HG03432 (cell line): ENCODE data around the gene CR1L.
"Not testable (repeated sequence)": the region's sequence is repeated elsewhere in the genome, so short reads cannot be mapped to it uniquely, and the experiment has no call there.

ENCODE experiments used
- ATAC-seq: cut with Tn5 transposase; IDR thresholded peaks from one replicate; pipeline ENCODE4 v1.9.1; 2021; ENCODE audit warnings: mild to moderate bottlenecking, moderate library complexity; ENCODE audit not compliant: unreplicated experiment

Gene CR1L

GRCh38 chr1:207680590-207681388, 35.9 kb downstream of the CR1L start:
- not testable (repeated sequence) for ATAC-seq

GRCh38 chr1:207682872-207683434, 38.0 kb downstream of the CR1L start:
- ATAC-seq = not testable (repeated sequence)

GRCh38 chr1:207690551-207690950, 45.6 kb downstream of the CR1L start:
- not testable (repeated sequence) for ATAC-seq

GRCh38 chr1:207691010-207691409, 46.1 kb downstream of the CR1L start:
- ATAC-seq = no peak

GRCh38 chr1:207691841-207692240, 46.9 kb downstream of the CR1L start:
- ATAC-seq = no peak

- not testable (repeated sequence) for ATAC-seq
These were observed 47.4 kb downstream of the CR1L start for GRCh38 chr1:207692291-207692690.

- ATAC-seq = no peak
These were observed 51.0 kb downstream of the CR1L start for GRCh38 chr1:207695891-207696290.

GRCh38 chr1:207698822-207699483, 54.0 kb downstream of the CR1L start:
- no peak for ATAC-seq

GRCh38 chr1:207702317-207702716, 57.4 kb downstream of the CR1L start:
- ATAC-seq = no peak

- ATAC-seq = no peak
These were observed 58.8 kb downstream of the CR1L start for GRCh38 chr1:207703712-207704111.

- not testable (repeated sequence) for ATAC-seq
These were observed 63.1 kb downstream of the CR1L start for GRCh38 chr1:207708004-207708403.

GRCh38 chr1:207711285-207711684, 66.4 kb downstream of the CR1L start:
- ATAC-seq = no peak

- not testable (repeated sequence) for ATAC-seq
These were observed 67.8 kb downstream of the CR1L start for GRCh38 chr1:207712701-207713100.

GRCh38 chr1:207713529-207713928, 68.6 kb downstream of the CR1L start:
- no peak for ATAC-seq

GRCh38 chr1:207719234-207719633, 74.3 kb downstream of the CR1L start:
- ATAC-seq = no peak

GRCh38 chr1:207728200-207728858, 83.4 kb downstream of the CR1L start:
- not testable (repeated sequence) for ATAC-seq

- ATAC-seq = not testable (repeated sequence)
These were observed 92.7 kb downstream of the CR1L start for GRCh38 chr1:207737503-207738157.

- not testable (repeated sequence) for ATAC-seq
These were observed 93.3 kb downstream of the CR1L start for GRCh38 chr1:207738158-207738659.

GRCh38 chr1:207740207-207740606, 95.3 kb downstream of the CR1L start:
- no peak for ATAC-seq

- ATAC-seq = no peak
These were observed 98.1 kb downstream of the CR1L start for GRCh38 chr1:207742850-207743555.
